ENCODE measurements around the gene STMN1. TPM values are rescaled to one million over a fixed set of nuclear protein-coding genes. Genes with fewer than 3 reads are reported as not detected.
"Not testable (repeated sequence)": the region's sequence is repeated elsewhere in the genome, so short reads cannot be mapped to it uniquely, and the experiment has no call there.

Gene STMN1
- total RNA-seq, 1 experiment from 2014 or later: 242 TPM

DNA sequence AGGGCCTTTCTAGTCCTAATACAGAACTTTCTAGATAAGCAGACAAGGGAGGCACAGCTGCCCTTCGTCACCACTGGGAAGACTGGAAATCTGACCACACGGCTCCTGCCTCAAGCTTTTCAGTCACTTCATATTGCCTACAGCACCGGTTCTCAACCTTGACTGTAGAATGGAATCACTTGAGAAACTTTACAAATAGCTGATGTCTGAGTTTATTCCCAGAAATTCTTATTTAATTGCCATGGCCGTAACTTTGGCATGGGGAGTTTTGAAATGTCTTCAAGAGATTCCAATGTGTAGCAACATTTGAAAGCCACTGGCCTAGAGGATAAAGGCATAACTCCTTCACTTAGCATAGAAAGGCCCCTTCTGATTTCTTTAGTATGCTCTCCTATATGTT lies 42.4 kb upstream of the STMN1 start:
- no peaks in the 10 kb centered on the region for H3K27me3 Mint-ChIP-seq (ENCODE audit: unreplicated experiment)
- H3K9me3 Mint-ChIP-seq (ENCODE audit: low read depth, unreplicated experiment): no peaks in the 10 kb centered on the region
- TF ChIP-seq, protein P1, sequence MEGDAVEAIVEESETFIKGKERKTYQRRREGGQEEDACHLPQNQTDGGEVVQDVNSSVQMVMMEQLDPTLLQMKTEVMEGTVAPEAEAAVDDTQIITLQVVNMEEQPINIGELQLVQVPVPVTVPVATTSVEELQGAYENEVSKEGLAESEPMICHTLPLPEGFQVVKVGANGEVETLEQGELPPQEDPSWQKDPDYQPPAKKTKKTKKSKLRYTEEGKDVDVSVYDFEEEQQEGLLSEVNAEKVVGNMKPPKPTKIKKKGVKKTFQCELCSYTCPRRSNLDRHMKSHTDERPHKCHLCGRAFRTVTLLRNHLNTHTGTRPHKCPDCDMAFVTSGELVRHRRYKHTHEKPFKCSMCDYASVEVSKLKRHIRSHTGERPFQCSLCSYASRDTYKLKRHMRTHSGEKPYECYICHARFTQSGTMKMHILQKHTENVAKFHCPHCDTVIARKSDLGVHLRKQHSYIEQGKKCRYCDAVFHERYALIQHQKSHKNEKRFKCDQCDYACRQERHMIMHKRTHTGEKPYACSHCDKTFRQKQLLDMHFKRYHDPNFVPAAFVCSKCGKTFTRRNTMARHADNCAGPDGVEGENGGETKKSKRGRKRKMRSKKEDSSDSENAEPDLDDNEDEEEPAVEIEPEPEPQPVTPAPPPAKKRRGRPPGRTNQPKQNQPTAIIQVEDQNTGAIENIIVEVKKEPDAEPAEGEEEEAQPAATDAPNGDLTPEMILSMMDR (IDR thresholded peaks at IDR 0.05; ENCODE audit: unreplicated experiment): no peak
- no peak overlapping the region for H3K27ac Mint-ChIP-seq (ENCODE audit: unreplicated experiment)
- no peaks in the 10 kb centered on the region for H3K36me3 Mint-ChIP-seq (ENCODE audit: insufficient read depth, unreplicated experiment)
- H3K4me3 Mint-ChIP-seq (ENCODE audit: low read depth, unreplicated experiment): no peak overlapping the region
- intact Hi-C loops (cut with micrococcal nuclease; ENCODE audit: unreplicated experiment): no loop called here
- H3K4me1 Mint-ChIP-seq (ENCODE audit: low read depth, unreplicated experiment): no peaks in the 10 kb centered on the region
- BruUV-seq (replicated peaks): no TSS peak
- no peak for DNase-seq
- CTCF ChIA-PET: no interaction called here

DNA sequence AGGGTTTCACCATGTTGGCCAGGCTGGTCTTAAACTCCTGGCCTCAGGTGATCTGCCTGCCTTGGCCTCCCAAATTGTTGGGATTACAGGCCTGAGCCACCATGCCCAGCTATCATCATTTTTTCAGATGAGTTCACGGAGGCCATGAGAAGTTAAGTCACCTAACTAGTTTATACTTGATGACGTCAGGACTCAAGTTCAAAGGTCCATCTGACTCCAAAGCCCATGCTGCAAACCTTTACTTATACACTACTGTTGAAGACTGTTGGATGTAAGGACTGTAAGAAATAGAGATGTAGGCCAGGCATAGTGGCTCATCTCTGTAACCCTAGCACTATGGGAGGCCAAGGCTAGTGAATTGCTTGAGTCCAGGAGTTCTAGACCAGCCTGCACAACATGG lies 40.8 kb upstream of the STMN1 start:
- Mint-ChIP-seq H3K4me1 (ENCODE audit: low read depth, unreplicated experiment) (no peaks in the 10 kb centered on the region), H3K27me3 (ENCODE audit: unreplicated experiment) (no peaks in the 10 kb centered on the region), H3K4me3 (ENCODE audit: low read depth, unreplicated experiment) (no peak overlapping the region), H3K27ac (ENCODE audit: unreplicated experiment) (no peak overlapping the region), H3K9me3 (ENCODE audit: low read depth, unreplicated experiment) (peaks cover 7% of the 10 kb centered on the region), H3K36me3 (ENCODE audit: insufficient read depth, unreplicated experiment) (no peaks in the 10 kb centered on the region)
- TF ChIP-seq, protein P1 (IDR thresholded peaks at IDR 0.05; ENCODE audit: unreplicated experiment): no peak
- CTCF ChIA-PET: interaction anchor here (0.5 kb wide), 1 partner anchor 41 kb away, joined by 3 read pairs; no protein-coding TSS in a partner anchor
- DNase-seq: no peak
- intact Hi-C loops (cut with micrococcal nuclease; ENCODE audit: unreplicated experiment): no loop called here
- BruUV-seq (replicated peaks): no TSS peak

DNA sequence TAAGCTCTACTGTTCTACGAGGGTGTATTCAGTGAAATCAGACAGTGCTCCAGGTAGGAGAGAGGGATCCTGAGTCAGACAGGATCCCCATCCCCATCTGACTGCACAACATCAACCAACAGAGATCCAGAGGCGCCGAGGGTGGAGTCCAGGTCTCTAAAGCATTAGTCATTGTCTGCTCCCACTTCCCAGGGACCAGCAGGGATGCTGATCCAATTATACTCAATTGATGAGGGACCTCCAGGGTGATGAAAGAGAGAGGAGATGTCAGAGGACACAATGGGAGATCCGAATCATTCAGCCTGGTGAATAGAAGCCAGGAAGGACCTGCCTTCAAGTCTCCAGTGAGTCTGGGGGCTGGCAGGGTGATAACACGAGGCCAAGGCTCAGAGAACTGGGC lies 39.5 kb upstream of the STMN1 start:
- Mint-ChIP-seq H3K4me3 (ENCODE audit: low read depth, unreplicated experiment) (no peak overlapping the region), H3K9me3 (ENCODE audit: low read depth, unreplicated experiment) (peaks cover 7% of the 10 kb centered on the region), H3K36me3 (ENCODE audit: insufficient read depth, unreplicated experiment) (no peaks in the 10 kb centered on the region), H3K4me1 (ENCODE audit: low read depth, unreplicated experiment) (no peaks in the 10 kb centered on the region), H3K27ac (ENCODE audit: unreplicated experiment) (no peak overlapping the region), H3K27me3 (ENCODE audit: unreplicated experiment) (no peaks in the 10 kb centered on the region)
- no peak for DNase-seq
- intact Hi-C loops (cut with micrococcal nuclease; ENCODE audit: unreplicated experiment): no loop called here
- no TSS peak for BruUV-seq (replicated peaks)
- CTCF ChIA-PET: interaction anchor here (0.5 to 0.6 kb wide), 2 partner anchors 82 to 1393 kb away, joined by 3 to 7 read pairs; no protein-coding TSS in a partner anchor
- TF ChIP-seq, protein P1 (IDR thresholded peaks at IDR 0.05; ENCODE audit: unreplicated experiment): no peak

DNA sequence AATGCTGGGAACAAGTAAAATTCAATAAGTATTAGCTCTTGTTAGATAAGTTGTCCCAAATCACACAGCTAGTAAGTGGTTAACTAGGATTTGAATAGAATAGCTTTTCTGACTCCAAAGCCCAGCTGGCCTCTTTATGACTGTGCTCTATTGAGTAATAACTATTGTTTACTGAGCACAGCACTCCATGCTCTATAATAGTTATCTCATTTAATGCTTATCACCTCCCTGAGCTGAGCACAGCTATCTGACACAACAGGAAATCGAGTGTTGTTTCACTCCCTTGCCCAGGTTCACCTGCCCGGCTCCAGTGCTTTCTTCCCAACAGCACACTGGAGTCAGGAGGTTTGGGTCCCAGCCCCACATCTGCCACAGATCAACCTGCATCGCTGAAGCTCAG lies 38.8 kb upstream of the STMN1 start:
- BruUV-seq (replicated peaks): no TSS peak
- Mint-ChIP-seq H3K4me1 (ENCODE audit: low read depth, unreplicated experiment) (no peaks in the 10 kb centered on the region), H3K27ac (ENCODE audit: unreplicated experiment) (no peak overlapping the region), H3K27me3 (ENCODE audit: unreplicated experiment) (no peaks in the 10 kb centered on the region), H3K36me3 (ENCODE audit: insufficient read depth, unreplicated experiment) (no peaks in the 10 kb centered on the region), H3K9me3 (ENCODE audit: low read depth, unreplicated experiment) (peaks cover 7% of the 10 kb centered on the region), H3K4me3 (ENCODE audit: low read depth, unreplicated experiment) (no peak overlapping the region)
- no peak for DNase-seq
- CTCF ChIA-PET: interaction anchor here (0.6 to 1.0 kb wide), 2 partner anchors 14 to 1171 kb away, joined by 3 to 4 read pairs; no protein-coding TSS in a partner anchor
- intact Hi-C loops (cut with micrococcal nuclease; ENCODE audit: unreplicated experiment): no loop called here
- TF ChIP-seq, protein P1 (IDR thresholded peaks at IDR 0.05; ENCODE audit: unreplicated experiment): no peak

DNA sequence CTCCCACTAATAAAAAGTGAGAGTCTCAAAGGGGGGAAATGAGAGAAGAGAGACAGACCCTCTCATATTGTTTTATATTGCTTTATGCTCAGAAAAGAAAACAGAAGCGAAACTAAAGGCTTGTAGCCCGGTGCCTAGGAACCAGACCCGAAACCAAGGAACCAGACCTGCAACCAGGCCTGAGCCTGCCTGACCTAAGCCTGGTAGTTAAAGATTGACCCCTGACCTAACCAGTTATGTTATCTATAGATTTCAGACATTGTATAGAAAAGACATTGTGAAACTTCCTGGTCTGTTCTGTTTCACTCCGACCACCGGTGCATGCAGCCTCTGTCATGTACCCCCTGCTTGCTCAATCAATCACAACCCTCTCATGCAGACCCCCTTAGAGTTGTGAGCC lies 37.3 kb upstream of the STMN1 start:
- CTCF ChIA-PET; intact Hi-C loops (cut with micrococcal nuclease; ENCODE audit: unreplicated experiment); H3K27ac Mint-ChIP-seq (ENCODE audit: unreplicated experiment); DNase-seq; H3K9me3 Mint-ChIP-seq (ENCODE audit: low read depth, unreplicated experiment); H3K27me3 Mint-ChIP-seq (ENCODE audit: unreplicated experiment); BruUV-seq (replicated peaks); H3K4me1 Mint-ChIP-seq (ENCODE audit: low read depth, unreplicated experiment); H3K4me3 Mint-ChIP-seq (ENCODE audit: low read depth, unreplicated experiment); H3K36me3 Mint-ChIP-seq (ENCODE audit: insufficient read depth, unreplicated experiment): not testable (repeated sequence)

All from Calu3 (cell line).